Parathyroid adenoma (tissue), 2 donors: ENCODE results near the gene KCND3.

Experiments
- H2AFZ ChIP-seq: fragments of 300-600 bp; sonication (generic); one replicate; pipeline ENCODE4 v1.7.0; 2017; ENCODE audit warnings: antibody characterized with exemption, mild to moderate bottlenecking
- H3K27ac ChIP-seq: fragments of 300-600 bp; sonication (generic); one replicate; pipeline ENCODE4 v1.7.0; 2017
- H3K27me3 ChIP-seq: fragments of 300-600 bp; sonication (generic); one replicate; pipeline ENCODE4 v1.7.0; 2017; ENCODE audit warnings: low read length; ENCODE audit not compliant: control insufficient read depth, insufficient read depth
- H3K36me3 ChIP-seq: fragments of 300-600 bp; sonication (generic); one replicate; pipeline ENCODE4 v1.7.0; 2017; ENCODE audit warnings: low read length; ENCODE audit not compliant: control insufficient read depth, insufficient read depth
- H3K4me1 ChIP-seq: fragments of 300-600 bp; sonication (generic); one replicate; pipeline ENCODE4 v1.7.0; 2017; ENCODE audit warnings: control low read depth
- H3K4me2 ChIP-seq: fragments of 300-600 bp; sonication (generic); one replicate; pipeline ENCODE4 v1.7.0; 2017; ENCODE audit warnings: low read length
- H3K4me3 ChIP-seq: fragments of 300-600 bp; sonication (generic); one replicate; pipeline ENCODE4 v1.7.0; 2017; ENCODE audit warnings: low read depth, low read length
- H3K79me2 ChIP-seq: fragments of 300-600 bp; sonication (generic); one replicate; pipeline ENCODE4 v1.7.0; 2017; ENCODE audit warnings: control low read depth
- H3K9ac ChIP-seq: fragments of 300-600 bp; sonication (generic); one replicate; pipeline ENCODE4 v1.7.0; 2017; ENCODE audit warnings: mild to moderate bottlenecking
- H3K9me3 ChIP-seq: fragments of 300-600 bp; sonication (generic); one replicate; pipeline ENCODE4 v1.7.0; 2017; ENCODE audit warnings: low read length; ENCODE audit not compliant: control insufficient read depth
- TF ChIP-seq, protein P1 (sequence below): fragments of 300-600 bp; sonication (generic); IDR thresholded peaks from one replicate; pipeline ENCODE4 v1.7.0; 2017; ENCODE audit warnings: antibody characterized with exemption, mild to moderate bottlenecking
- donor health status: primary hyperparathyroidism.

KCND3 gene

DNA sequence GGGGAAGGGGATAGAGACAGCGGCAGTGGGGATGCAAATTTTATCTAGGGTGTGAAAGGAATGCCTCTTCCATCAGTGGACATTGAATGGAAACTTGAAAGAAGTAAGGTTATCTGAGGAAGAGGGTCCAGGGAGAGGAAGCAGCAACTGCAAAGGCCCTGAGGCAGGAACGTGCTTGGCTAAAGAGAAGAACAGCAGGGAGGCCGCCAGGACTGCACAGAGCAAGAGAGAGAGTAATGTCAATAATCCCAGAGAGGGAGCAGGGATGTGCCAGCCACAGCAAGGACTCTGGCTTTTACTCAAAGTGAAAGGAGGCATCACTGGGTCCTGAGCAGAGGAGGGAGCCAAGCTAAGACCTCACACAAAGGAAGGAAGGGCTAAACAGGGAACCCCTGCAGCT lies 50.9 kb downstream of the KCND3 start:
- Histone ChIP-seq H3K27ac (no peak overlapping the region), H3K79me2 (no peaks in the 10 kb centered on the region), H3K4me1 (no peaks in the 10 kb centered on the region), H2AFZ (no peak overlapping the region), H3K4me3 (no peak overlapping the region), H3K9me3 (no peaks in the 10 kb centered on the region), H3K27me3 (no peaks in the 10 kb centered on the region), H3K9ac (no peak overlapping the region), H3K36me3 (no peaks in the 10 kb centered on the region), H3K4me2 (no peak overlapping the region)
- TF ChIP-seq, protein P1, sequence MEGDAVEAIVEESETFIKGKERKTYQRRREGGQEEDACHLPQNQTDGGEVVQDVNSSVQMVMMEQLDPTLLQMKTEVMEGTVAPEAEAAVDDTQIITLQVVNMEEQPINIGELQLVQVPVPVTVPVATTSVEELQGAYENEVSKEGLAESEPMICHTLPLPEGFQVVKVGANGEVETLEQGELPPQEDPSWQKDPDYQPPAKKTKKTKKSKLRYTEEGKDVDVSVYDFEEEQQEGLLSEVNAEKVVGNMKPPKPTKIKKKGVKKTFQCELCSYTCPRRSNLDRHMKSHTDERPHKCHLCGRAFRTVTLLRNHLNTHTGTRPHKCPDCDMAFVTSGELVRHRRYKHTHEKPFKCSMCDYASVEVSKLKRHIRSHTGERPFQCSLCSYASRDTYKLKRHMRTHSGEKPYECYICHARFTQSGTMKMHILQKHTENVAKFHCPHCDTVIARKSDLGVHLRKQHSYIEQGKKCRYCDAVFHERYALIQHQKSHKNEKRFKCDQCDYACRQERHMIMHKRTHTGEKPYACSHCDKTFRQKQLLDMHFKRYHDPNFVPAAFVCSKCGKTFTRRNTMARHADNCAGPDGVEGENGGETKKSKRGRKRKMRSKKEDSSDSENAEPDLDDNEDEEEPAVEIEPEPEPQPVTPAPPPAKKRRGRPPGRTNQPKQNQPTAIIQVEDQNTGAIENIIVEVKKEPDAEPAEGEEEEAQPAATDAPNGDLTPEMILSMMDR = no peak

DNA sequence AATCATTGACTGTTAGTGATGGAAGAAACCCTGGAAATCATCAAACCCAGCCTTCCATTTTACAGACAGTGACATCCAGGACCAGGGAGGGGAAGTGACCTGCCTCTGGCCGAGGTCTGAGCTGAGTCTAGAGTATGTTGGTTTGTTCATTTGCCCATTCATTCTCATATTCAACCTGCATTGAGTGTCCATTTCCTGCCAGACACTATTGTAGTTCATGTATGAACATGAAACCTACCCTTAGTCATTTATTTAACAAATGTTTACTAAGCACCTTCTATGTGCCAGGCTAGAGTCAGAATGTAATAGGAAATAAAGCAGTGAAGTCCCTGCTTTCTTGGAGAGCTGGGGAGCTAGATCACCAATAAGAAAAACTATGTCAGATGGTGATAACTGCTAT lies 51.3 kb downstream of the KCND3 start:
- H3K4me2 ChIP-seq = no peak overlapping the region
- no peak overlapping the region for H2AFZ ChIP-seq
- TF ChIP-seq, protein P1 = no peak
- no peaks in the 10 kb centered on the region for H3K4me1 ChIP-seq
- no peak overlapping the region for H3K27ac ChIP-seq
- H3K4me3 ChIP-seq = no peak overlapping the region
- H3K9ac ChIP-seq = no peak overlapping the region
- H3K36me3 ChIP-seq = no peaks in the 10 kb centered on the region
- no peaks in the 10 kb centered on the region for H3K27me3 ChIP-seq
- H3K9me3 ChIP-seq = no peaks in the 10 kb centered on the region
- H3K79me2 ChIP-seq = no peaks in the 10 kb centered on the region

DNA sequence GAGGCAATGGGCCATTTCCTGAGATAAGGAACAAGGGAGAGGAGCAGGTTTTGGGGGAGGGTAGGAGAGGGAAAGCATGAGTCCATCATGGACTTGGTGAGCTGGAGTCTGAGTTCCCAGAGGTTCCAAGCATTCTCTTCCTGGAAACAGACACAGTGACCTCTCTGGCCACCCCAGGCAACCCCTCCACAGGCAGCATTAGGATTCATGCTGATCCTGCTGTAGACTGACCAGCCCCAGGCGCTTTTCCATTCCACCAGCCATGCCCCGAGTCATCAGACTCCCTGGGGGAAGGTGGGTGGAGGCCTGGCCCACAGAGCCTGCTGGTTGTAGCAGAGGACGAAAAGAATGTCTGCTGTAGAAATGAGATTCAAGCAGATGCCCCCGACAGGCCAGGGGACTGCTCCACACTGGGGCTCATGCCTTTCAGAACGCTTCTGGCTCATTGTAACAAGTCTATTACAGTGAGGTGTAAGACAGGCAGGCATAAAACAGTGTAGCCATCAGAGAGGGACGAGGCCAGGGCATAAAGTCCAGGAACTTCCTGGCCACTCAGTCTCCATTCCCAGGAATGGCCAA lies 52.2 kb downstream of the KCND3 start:
- no peak overlapping the region for H2AFZ ChIP-seq
- H3K4me1 ChIP-seq = no peaks in the 10 kb centered on the region
- no peak overlapping the region for H3K4me2 ChIP-seq
- H3K9me3 ChIP-seq = no peaks in the 10 kb centered on the region
- H3K36me3 ChIP-seq = no peaks in the 10 kb centered on the region
- no peak overlapping the region for H3K27ac ChIP-seq
- H3K4me3 ChIP-seq = no peak overlapping the region
- H3K79me2 ChIP-seq = no peaks in the 10 kb centered on the region
- TF ChIP-seq, protein P1 = no peak
- H3K27me3 ChIP-seq = no peaks in the 10 kb centered on the region
- H3K9ac ChIP-seq = no peak overlapping the region

DNA sequence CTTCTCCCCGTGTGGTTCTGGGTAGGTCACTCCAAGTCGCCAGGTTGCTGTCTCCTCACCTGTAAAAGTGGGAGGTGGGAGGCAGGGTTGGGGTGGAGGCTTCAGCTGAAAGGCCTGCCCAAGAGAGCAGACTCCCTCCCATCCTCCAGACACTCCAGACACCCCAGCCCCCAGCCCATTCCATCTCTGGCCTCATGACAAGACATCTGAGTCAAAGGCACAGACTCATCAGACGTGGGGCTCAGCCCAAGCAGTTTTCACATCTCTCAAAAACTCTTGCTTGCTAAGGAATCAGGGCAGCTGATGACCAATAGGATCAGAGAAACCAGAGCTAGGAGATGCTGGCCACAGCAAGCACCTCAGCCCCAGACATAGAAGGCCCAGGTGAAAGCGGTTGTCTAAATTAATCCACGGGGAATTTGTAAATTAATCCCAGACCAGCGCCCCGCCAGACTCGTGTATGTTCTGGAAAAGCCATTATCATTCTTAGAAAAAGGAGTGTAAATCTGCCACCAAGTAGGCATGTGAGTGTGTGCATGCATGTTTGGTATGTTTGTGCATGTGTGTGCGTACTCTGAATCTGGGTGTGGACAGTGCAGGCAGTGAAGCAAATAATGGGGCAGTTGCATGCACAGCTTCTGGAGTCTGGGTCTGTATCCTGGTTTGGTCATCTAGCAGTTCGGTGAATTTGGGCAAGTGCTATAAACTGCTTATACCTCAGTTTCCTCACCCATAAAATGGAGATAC lies 55.2 kb downstream of the KCND3 start:
- H3K36me3 ChIP-seq = no peaks in the 10 kb centered on the region
- no peak overlapping the region for H3K4me2 ChIP-seq
- no peak overlapping the region for H2AFZ ChIP-seq
- TF ChIP-seq, protein P1 = no peak
- no peaks in the 10 kb centered on the region for H3K9me3 ChIP-seq
- no peaks in the 10 kb centered on the region for H3K4me1 ChIP-seq
- no peak overlapping the region for H3K9ac ChIP-seq
- H3K27ac ChIP-seq = no peak overlapping the region
- H3K79me2 ChIP-seq = no peaks in the 10 kb centered on the region
- no peak overlapping the region for H3K4me3 ChIP-seq
- no peaks in the 10 kb centered on the region for H3K27me3 ChIP-seq

DNA sequence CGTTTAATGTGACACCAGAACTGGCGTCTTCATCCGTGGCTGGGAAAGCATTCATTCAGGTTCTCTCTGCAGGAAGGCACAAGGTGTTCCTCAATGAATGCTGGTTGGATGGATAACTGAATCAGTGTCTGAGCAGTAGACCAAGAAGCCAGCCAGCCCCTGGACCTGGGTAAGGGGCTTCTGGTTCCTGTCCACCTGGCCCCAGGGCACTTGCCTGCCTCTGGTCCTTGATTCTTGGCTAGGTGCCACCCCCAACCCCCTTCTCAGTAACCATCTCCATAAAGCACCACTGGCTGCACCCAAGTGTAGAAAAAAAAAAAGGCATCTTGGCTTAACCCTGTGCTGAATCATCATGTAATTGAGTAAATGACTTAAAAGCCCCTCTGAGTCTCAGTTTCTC lies 59.1 kb downstream of the KCND3 start:
- Histone ChIP-seq H3K27me3 (no peaks in the 10 kb centered on the region), H3K9ac (no peak overlapping the region), H3K27ac (no peak overlapping the region), H2AFZ (no peak overlapping the region), H3K4me1 (no peaks in the 10 kb centered on the region), H3K4me3 (no peak overlapping the region), H3K36me3 (no peaks in the 10 kb centered on the region), H3K4me2 (no peak overlapping the region), H3K79me2 (no peaks in the 10 kb centered on the region), H3K9me3 (no peaks in the 10 kb centered on the region)
- TF ChIP-seq, protein P1 = no peak
